SJSA1 (cell line): ENCODE measurements around the gene FHL3. TPM values are rescaled to one million over a fixed set of nuclear protein-coding genes. Genes with fewer than 3 reads are reported as not detected.

Source experiments
- total RNA-seq: library from RNA; depleted of rRNA; stranded (reverse); fragments of >200 nt; shearing (Covaris generic); gene quantifications from 2 replicates; pipeline ENCODE4 v1.2.3, GENCODE V29; 2014; rRNA removed

FHL3 gene
- total RNA-seq, 1 experiment from 2014 or later: 42.0 TPM

Other genes with a start within 250 kb of the FHL3 start
- not detected in 2 replicates for gene EPHA10, start 240.4 kb downstream of the FHL3 start, total RNA-seq
- 0.95 TPM in 1 of 2 replicates, not detected in the other for gene MANEAL, start 211.7 kb downstream of the FHL3 start, total RNA-seq
- 66.0 and 89.3 TPM in 2 replicates for gene C1orf122, start 197.7 kb downstream of the FHL3 start, total RNA-seq
- gene YRDC, start 197.3 kb downstream of the FHL3 start, total RNA-seq: 32.0 and 59.7 TPM in 2 replicates
- 1.7 and 2.6 TPM in 2 replicates for gene MTF1, start 145.9 kb downstream of the FHL3 start, total RNA-seq
- gene INPP5B, start 58.5 kb downstream of the FHL3 start, total RNA-seq: 10.9 and 18.7 TPM in 2 replicates
- gene SF3A3, start 15.5 kb downstream of the FHL3 start, total RNA-seq: 160 and 229 TPM in 2 replicates
- gene UTP11, start 7.2 kb upstream of the FHL3 start, total RNA-seq: 84.6 and 124 TPM in 2 replicates
- 0.26 TPM in 1 of 2 replicates, not detected in the other for gene POU3F1, start 41.3 kb upstream of the FHL3 start, total RNA-seq